ENCODE measurements around the gene CYTH1.
A peak's percentile ranks its signal among the peaks of the same experiment; 100 is the strongest.
"Not testable (repeated sequence)": the region's sequence is repeated elsewhere in the genome, so short reads cannot be mapped to it uniquely, and the experiment has no call there.

The CYTH1 gene

DNA sequence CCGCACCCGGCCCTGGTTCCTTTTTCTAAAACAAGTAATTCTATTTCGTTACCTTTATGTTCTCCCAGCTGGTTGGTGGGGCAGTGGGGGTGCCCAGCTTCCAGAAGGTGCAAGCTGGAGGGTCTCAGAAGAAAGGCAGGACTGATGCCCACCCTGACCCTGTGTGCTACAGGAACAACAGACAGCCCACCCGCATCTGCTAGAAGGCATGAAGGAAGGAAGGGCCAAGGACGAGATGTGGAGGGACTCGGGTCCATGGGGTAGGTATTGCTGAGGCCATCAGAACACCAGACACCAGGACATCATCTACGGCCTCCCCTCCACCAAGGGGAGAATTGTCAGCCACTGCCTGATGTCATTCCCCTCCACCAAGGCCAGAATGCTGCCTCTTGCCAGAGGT is 6.4 kb upstream of the CYTH1 start:
- no peak for DNase-seq (ENCODE audit: low read depth in 3 of 3)

DNA sequence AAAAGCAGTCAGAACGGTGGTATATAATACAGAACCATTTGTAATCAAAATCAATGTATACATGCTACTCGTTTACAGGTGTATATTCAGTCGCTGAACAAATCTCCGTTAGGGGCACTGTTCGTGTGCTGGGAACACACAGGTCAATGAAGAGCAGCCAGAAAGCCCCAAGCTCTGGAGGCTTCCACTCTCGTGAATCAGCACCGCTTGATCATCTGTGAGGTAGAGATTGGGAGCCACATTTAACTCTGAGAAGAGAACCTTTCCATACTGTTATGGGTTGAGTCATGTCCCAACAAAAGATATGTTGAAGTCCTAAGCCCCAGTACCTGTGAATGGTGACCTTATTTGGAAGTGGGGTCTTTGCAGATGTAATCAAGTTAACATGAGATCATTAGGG is 5.4 kb upstream of the CYTH1 start:
- no peak for DNase-seq (ENCODE audit: low read depth in 3 of 3)

DNA sequence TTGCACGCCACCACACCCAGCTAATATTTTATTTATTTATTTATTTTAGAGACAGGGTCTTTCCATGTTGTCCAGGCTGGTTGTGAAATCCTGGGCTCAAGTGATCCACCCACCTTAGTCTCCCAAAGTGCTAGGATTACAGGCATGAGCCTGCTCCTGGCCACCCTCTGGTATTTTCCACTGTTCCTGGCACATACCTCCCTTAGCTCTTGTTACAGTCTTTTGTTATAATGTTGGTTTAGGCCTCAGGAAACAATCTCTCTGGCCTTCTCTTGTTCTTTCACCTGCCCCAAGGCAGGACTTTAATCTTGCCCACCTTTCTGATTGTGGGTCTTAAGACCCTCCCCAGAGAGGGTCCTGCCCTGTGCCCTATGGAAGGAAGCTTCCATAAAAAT is 3.6 kb upstream of the CYTH1 start:
- no peak for DNase-seq (ENCODE audit: low read depth in 3 of 3)

DNA sequence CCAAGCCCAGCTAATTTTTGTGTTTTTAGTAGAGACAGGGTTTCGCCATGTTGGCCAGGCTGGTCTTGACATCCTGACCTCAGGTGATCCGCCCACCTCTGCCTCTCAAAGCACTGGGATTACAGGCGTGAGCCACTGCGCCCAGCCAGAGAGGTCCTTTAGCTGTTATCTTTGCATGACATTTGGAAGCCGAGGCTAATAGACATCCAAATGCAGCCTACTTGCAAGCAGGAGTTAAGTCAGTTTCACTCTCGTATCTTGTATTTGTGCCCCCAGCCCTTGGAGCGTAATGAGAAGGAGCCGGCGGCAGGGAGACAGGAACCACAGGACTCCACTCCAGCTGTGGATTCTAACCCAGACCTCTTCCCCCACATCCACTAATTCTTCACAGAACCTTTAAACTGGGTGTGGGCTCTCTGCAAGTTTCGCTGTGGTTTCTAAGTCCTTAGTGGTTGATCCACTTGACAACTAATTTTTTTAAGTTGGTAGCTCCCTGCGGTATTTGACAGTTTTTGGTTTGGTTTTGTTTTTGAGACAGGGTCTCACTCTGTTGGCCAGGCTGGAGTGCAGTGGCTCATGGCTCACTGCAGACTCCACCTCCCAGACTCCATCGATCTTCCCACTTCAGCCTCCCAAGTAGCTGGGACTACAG is 3.1 kb upstream of the CYTH1 start:
- DNase-seq (ENCODE audit: low read depth in 3 of 3), result no peak

DNA sequence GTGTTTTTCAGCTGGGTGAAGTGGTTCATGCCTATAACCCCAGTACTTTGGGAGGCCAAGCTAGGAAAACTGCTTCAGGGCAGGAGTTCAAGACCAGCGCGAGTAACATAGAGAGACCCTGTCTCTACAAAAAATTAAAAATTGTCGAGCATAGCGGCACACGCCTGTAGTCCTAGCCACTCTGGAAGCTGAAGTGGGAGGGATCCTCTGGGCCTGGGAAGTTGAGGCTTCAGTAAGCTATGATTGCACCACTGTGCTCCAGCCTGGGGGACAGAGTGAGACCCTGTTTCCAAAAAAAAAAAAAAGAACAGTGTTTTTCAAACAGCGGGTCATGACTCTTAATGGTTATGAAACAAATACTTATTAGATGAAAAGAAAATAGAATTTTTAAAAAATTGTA is 2.3 kb upstream of the CYTH1 start:
- no peak for DNase-seq (ENCODE audit: low read depth in 3 of 3)

DNA sequence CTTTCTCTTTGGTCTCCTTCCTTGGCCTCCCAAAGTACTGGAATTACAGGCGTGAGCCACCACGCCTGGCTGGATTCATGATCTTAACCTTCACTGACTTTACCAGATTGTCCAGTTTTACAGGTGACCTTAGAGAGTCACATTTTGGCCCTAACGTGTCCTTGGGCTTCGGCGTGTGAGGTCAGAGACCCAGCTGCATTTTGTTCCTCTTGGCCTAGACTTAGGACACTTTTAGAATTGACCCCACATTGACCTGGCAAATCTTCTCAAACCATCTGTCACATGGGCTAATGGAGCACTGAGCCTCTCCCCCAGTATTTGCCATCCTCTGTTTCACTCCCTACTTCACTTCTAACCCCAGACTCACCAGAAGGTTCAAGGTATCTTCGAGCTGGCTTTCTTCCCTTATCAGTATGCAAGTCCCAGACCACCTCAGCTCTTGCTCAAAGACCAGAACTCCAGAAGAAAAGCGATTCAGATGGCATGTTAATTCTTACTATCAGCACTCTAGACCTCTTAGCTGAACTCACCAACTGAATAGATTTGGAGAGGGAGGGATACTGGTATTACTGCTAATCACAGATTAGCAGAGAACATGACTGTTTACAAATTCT is 1.7 kb upstream of the CYTH1 start:
- no peak for DNase-seq (ENCODE audit: low read depth in 3 of 3)

DNA sequence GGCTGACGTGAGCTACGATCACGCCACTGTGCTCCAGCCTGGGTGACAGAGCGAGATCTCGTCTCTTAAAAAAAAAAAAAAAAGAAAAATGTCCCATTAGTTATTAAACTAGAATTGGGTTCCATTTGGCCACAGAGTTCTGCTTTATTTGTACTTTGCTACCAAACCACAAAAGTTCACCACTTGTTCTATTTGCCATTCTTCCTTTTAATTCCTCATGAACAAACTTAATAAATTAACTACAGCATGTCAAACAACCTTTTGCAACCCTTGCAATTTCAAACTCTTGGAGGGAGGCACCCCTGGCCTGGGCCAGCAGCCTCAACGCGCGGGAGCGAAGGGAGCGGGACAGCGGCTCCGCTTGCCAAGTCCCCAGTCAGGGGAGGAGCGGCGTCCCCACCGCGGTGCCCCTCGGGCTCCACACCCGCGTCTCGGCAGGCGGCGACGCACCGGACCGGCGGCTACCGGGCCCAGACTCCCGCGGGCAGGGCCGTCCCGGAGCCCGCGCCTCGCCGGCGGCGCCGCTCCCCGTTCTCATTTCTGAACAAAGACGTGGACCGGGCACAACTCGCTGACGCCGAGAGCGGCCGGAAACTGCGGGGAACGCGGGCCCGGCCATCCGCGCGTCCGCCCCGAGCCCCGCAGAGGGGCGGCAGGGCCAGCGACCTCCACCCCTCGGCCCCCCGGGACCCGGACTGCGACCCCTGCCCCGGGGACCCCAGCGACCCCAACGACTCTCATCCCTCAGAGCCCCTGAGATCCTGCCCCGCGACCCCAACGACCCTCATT is 775 bp downstream of the CYTH1 start:
- peak in 1 of 3 experiments; percentile 46 for DNase-seq (ENCODE audit: low read depth in 3 of 3)

DNA sequence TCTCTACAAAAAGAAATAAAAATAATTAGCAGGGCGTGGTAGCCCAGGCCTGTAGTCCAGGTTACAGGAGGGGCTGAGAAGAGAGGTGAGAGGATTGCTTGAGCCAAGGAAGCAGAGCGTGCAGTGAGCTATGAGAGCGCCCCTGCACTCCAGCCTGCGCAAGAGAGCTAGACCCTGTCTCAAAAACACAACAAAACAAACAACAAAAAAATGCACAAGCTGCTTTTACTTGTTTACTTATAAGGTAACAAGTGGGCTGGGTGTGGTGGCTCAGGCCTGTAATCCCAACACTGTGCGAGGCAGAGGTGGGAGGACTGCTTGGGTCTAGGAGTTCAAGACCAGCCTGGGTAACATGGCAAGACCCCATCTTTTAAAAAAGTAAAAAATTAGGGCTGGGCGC is 1.7 kb downstream of the CYTH1 start:
- no peak for DNase-seq (ENCODE audit: low read depth in 3 of 3)

DNA sequence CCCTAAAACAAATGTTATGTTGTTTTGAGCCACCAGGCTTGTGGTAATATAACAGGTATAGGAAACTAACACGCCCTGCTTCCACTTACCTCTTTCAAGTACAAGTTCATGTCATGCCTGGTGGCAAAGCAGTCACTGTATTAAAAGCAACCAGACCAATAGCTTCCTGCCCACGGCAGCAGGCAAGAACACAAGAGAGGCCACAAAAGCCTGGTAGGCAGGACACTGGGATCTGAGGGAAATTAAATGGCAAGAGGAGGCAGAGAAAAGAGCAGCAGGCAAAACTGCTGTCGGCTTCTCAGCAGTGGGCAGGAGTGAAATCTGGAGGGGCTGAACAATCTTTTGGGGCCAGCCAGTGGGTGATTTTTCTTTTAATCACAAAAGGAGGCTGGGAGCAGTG is 2.2 kb downstream of the CYTH1 start:
- no peak for DNase-seq (ENCODE audit: low read depth in 3 of 3)

DNA sequence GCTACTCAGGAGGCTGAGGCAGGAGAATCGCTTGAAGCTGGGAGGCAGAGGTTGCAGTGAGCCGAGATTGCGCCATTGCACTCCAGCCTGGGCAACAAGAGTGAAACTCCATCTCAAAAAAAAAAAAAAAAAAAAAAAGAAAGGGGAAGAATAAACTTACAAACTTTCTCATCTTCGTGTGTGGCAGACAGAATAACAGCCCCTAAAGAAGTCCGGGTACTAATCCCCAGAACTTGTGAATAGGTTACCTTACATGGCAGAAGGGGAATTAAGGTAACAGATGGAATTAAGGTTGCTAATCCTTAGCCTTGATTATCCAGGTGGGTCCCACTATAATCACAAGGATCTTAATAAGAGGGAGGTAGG is 2.8 kb downstream of the CYTH1 start:
- DNase-seq (ENCODE audit: low read depth in 3 of 3), result not testable (repeated sequence)

DNA sequence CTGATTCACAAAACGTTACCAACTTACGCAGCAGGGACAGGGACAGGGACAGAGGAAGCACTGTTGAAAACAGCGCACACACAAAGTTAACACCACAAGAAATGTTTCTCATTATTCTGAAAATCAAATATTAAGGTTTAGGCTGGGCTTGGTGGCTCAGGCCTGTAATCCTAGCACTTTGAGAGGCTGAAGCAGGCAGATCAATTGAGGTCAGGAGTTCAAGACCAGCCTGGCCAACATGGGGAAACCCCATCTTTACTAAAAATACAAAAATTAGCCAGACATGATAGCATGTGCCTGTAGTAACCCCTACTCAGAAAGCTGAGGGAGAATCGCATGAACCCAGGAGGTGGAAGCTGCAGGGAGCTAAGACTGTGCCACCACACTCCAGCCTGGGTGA is 4.2 kb downstream of the CYTH1 start:
- DNase-seq (ENCODE audit: low read depth in 3 of 3), result no peak

DNA sequence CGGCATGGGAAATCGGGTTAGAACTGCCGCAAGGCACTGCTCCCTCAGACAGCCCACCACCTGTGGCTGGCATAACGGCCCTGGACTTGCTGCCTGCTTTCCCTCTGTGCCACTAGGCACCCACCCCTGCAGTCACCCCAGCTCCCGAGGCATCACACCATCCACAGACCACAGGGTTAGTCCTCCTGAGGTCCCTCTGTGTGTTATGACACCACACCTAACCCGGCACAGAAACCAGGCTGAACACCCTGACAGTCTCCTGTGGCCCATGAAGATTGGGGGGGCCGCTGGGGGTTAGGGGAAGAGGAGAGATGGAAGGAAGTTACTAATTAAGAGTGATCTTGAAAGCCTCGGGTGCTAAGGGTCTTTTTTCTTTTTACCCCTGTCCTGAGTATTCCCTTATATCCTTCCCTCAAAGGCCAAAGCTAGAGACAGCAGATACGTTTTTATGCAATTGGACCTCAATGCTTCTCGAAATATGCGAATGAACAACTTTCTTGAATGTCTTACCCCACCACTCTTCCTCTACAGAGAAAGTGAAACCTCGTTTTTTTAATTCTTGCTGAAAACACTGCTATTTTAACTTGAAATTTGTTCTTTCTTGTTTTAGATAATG is 7.0 kb downstream of the CYTH1 start:
- DNase-seq (ENCODE audit: low read depth in 3 of 3), result peak; percentile 39 to 66 (median 50)

DNA sequence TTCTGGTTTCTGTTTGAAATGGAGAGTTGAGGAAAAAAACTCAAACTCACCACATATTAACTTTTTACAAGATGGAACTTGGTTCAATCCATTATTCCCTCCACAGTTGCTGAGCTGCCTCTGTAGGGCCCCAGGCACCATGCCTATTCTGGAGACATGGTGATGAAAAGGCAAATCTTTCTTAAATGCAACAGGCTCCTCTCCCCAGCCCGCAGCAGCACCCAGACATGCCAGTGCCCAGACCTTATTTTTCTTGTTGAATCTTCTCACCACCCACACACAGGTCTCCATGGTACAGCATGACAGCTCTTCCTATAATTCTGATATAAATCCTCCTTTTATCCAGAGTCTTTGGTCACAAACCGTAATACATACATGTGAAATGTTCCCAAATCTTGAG is 7.6 kb downstream of the CYTH1 start:
- DNase-seq (ENCODE audit: low read depth in 3 of 3), result no peak

DNA sequence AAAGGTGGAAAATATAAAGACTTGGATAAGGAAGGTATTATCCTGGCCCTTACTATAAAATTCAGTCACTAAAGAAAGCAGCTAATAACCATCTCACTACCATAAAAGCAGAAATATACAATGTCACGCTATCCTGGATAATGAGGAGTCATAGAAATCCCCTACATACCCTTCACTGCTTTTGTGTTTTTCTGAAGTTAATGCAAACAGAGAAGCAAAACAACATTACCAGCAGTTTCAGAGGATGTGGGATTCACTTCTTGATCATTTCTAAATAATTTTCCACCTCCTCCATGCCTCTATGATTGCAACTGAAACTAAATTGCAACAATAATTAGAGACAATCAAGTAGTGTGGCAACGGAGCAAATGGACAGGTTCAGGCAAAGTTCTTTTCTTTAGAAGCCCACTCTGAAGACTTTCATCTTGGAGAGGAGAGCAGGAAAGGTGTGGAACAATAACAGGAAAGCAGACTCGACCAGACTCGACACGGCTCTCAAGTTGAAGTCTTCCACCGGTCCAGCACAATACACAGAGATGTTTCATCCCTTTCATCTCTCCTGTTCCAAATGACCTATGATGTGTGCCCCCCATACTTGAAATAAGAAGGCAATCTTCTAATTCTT is 10.2 kb downstream of the CYTH1 start:
- no peak for DNase-seq (ENCODE audit: low read depth in 3 of 3)

DNA sequence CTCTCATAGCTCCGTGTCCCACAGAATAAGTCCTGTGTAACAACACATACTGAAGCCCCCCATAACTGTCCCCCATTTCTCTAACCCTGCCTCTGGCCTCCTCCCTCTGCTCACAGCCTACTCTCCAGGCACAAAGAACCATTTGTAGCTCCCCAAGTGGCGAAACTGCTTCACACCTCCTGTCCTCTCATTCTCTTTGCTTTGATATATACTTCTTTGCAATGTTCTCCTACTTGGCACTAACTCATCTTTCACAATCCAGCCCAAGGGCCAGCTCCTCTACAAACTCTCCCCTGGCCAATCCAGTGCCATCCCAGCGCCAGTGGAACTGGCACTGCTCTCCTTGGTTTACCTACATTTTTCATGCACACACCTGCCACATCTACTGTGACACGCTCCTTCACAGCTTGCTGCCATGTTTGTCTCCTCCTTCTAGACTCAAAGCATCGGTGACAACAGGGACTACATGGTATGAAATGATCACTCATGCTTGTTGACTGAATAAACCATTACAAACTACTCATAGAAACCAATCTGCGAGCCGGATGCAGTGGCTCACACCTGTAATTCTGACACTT is 12.8 kb downstream of the CYTH1 start:
- DNase-seq (ENCODE audit: low read depth in 3 of 3), result no peak

DNA sequence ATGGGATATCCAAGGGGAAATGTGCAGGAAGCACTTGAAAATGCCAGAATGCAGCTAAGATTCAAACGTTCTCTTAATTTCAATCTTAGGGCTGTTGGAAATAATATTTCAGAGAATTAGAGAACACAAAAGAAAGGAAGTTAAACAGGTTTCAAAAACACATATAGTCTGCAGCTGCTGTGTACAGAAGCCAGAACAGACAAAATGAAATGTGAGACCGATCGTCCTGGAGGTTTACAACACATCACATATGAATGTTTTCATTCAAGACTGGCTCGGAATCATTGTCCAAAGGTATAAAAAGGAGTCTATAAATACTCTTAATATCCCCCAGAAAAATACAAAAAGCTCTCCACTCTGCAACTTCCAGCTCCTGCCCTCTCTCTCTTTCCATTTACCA is 14.3 kb downstream of the CYTH1 start:
- no peak for DNase-seq (ENCODE audit: low read depth in 3 of 3)

DNA sequence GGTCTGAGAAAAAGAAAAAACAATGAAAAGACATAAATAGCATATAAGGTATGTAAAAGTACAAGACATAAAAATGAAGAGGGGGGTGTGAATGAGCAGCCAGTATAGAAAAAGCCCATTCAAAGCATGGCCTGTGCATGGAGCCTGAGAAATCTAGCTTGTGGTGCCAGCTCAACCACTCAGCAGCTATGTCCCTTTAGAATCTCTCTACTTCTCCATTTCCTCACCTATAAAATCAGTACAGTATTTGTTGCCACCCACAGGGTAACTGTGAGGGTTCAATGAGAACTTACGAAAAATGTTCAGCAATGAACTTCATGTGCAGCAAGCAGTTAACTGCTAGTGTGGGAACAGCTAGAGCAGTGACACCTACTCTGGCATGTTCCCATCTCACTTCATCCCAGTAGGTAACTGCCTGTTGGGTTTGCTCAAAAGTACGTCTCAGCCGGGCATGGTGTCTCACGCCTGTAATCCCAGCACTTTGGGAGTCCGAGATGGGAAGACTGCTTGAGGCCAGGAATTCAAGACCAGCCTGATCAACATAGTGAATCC is 15.3 kb downstream of the CYTH1 start:
- no peak for DNase-seq (ENCODE audit: low read depth in 3 of 3)

DNA sequence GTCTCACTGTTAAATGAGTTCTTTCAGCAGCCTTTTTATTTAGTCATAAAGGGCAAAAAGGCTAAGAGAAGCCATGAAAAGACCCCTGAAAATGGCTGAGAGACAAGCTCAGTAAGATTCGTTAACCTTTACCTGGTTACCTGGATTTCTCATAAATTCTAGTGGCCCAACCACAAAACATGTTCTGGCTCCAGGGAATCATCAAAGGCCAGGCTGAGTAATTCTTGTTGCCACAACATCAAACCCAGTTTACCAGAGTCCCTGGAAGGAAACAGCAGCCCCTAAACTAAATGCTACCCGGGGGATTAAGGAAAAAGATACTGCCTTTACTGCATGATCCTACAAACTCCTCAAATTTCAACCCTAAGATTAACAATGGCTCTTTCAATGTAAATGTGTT is 15.8 kb downstream of the CYTH1 start:
- no peak for DNase-seq (ENCODE audit: low read depth in 3 of 3)

DNA sequence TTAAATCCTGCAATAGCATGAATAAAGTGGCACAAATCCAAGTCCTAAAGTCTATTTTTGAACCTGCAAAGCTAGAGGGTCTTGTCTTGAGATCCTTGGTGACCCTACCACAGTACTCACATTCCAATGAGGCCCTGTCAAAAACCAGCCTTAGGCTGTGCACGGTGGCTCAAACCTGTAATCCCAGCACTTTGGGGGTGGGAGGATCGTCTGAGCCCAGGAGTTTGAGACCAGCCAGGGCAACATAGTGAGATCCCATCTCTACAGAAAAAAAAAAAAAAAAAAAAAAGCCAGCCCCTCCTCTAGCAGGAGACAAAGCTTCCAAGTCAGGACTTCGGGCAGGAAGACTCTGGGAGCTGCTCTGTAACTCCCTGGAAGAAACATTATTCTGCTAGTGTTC is 16.3 kb downstream of the CYTH1 start:
- DNase-seq (ENCODE audit: low read depth in 3 of 3), result no peak

DNA sequence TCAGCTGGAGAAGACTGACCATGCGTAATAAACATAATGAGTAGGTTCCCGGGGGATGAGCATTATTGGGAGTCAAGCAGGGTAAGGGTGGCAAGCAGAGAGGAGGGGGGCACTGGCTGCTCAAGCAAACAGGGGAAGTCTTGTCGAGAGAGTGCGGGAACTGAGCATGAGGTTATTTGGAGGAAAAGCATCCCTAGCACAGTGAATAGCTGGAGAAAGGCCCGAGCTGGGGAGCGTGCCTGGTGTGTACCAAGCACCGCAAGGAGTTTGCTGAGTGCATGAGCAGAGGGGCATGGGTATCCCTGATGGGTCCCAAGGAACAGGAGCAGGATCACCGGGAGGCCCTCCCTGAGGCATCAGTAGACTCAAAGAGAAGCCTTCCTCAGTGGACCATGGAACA is 17.2 kb downstream of the CYTH1 start:
- DNase-seq (ENCODE audit: low read depth in 3 of 3), result no peak

DNA sequence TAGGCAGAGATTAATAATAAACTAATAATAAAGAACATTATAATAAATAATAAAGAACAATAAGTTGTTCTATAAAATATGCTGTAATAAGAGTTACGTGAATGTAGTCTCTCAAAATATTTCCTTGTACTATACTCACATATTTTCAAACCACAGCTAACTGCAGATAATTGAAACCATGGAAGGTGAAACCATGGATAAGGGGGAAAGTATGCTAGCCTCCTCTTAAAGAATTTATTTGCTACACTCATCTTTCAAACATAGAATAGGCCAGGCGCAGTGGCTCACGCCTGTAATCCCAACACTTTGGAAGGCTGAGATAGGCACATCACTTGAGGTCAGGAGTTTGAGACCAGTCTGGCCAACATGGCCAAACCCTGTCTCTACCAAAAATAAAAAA is 18.5 kb downstream of the CYTH1 start:
- no peak for DNase-seq (ENCODE audit: low read depth in 3 of 3)
